Effector memory CD8-positive, alpha-beta T cell (primary cell): ENCODE measurements around the gene HAPLN2.

ENCODE experiments used
- ATAC-seq: fragments of 150-1000 bp; cut with Tn5 transposase; replicated peaks from 2 replicates; pipeline ENCODE4 v1.10.0; 2021; ENCODE audit warnings: mild to moderate bottlenecking, moderate library complexity
- DNase-seq, 3 experiments: peaks; one replicate each; pipeline ENCODE4 v3.0.0; 2021
- H3K27ac Mint-ChIP-seq, 2 donors: one replicate each; pipeline ENCODE4 v1.8.0; 2022; ENCODE audit warnings: mild to moderate bottlenecking in 2 of 2, mixed read lengths in 2 of 2, moderate library complexity in 2 of 2
- H3K27me3 Mint-ChIP-seq, 2 donors: one replicate each; pipeline ENCODE4 v1.8.0; 2022; ENCODE audit warnings: mixed read lengths in 2 of 2
- H3K36me3 Mint-ChIP-seq: one replicate; pipeline ENCODE4 v1.8.0; 2022; ENCODE audit warnings: mild to moderate bottlenecking, moderate library complexity, mixed read lengths; ENCODE audit not compliant: insufficient read depth
- H3K4me1 Mint-ChIP-seq, 2 donors: one replicate each; pipeline ENCODE4 v1.8.0; 2022; ENCODE audit warnings: low read depth in 2 of 2, mixed read lengths in 2 of 2
- H3K4me3 Mint-ChIP-seq, 2 donors: one replicate each; pipeline ENCODE4 v1.8.0; 2022; ENCODE audit warnings: mild to moderate bottlenecking in 2 of 2, mixed read lengths in 2 of 2, moderate library complexity in 2 of 2
- H3K9me3 Mint-ChIP-seq, 2 donors: one replicate each; pipeline ENCODE4 v1.8.0; 2022; ENCODE audit warnings: mixed read lengths in 2 of 2

The HAPLN2 gene

DNA sequence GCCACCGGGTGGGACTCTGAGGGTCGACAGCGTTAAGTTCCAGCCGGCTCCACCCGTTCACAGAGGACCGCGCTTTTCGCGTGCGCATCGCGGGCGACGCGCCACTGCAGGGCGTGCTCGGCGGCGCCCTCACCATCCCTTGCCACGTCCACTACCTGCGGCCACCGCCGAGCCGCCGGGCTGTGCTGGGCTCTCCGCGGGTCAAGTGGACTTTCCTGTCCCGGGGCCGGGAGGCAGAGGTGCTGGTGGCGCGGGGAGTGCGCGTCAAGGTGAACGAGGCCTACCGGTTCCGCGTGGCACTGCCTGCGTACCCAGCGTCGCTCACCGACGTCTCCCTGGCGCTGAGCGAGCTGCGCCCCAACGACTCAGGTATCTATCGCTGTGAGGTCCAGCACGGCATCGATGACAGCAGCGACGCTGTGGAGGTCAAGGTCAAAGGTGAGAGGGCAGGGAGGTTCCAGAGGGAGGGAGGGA, 27.6 kb downstream of the HAPLN2 start:
- ATAC-seq (no peak), DNase-seq (no peak)
- Mint-ChIP-seq H3K4me3 (no peak overlapping the region), H3K27me3 (peaks cover 80 to 100% of the 10 kb centered on the region in 2 donors), H3K36me3 (no peaks in the 10 kb centered on the region), H3K4me1 (peaks cover 9 to 16% of the 10 kb centered on the region in 2 donors), H3K27ac (no peak overlapping the region), H3K9me3 (no peaks in the 10 kb centered on the region)

DNA sequence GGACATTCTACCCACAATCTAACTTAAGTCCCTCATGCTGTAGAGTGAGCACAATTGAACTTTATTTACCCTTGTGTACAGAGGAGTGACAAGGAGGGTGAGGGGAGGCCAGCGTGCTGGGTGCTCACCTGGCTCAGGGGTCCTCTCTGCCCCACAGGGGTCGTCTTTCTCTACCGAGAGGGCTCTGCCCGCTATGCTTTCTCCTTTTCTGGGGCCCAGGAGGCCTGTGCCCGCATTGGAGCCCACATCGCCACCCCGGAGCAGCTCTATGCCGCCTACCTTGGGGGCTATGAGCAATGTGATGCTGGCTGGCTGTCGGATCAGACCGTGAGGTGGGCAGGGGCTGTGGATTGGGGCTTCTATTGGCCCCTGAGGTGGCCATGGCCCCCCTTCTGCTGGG, 28.1 kb downstream of the HAPLN2 start:
- ATAC-seq = no peak
- Mint-ChIP-seq H3K27ac (no peak overlapping the region), H3K4me3 (no peak overlapping the region), H3K27me3 (peaks cover 82 to 100% of the 10 kb centered on the region in 2 donors), H3K36me3 (no peaks in the 10 kb centered on the region), H3K4me1 (peaks cover 8 to 15% of the 10 kb centered on the region in 2 donors), H3K9me3 (no peaks in the 10 kb centered on the region)
- no peak for DNase-seq

DNA sequence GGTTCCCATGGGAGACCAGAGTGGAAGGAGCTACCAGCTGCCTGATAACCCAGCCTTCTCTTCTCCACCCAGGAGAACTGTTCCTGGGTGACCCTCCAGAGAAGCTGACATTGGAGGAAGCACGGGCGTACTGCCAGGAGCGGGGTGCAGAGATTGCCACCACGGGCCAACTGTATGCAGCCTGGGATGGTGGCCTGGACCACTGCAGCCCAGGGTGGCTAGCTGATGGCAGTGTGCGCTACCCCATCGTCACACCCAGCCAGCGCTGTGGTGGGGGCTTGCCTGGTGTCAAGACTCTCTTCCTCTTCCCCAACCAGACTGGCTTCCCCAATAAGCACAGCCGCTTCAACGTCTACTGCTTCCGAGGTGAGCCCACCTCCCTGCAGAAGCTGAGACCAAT, 29.3 kb downstream of the HAPLN2 start:
- no peak for ATAC-seq
- Mint-ChIP-seq H3K27me3 (peaks cover 82 to 100% of the 10 kb centered on the region in 2 donors), H3K9me3 (no peaks in the 10 kb centered on the region), H3K4me3 (no peak overlapping the region), H3K36me3 (no peaks in the 10 kb centered on the region), H3K4me1 (peaks cover 3 to 8% of the 10 kb centered on the region in 2 donors), H3K27ac (no peak overlapping the region)
- DNase-seq = no peak

DNA sequence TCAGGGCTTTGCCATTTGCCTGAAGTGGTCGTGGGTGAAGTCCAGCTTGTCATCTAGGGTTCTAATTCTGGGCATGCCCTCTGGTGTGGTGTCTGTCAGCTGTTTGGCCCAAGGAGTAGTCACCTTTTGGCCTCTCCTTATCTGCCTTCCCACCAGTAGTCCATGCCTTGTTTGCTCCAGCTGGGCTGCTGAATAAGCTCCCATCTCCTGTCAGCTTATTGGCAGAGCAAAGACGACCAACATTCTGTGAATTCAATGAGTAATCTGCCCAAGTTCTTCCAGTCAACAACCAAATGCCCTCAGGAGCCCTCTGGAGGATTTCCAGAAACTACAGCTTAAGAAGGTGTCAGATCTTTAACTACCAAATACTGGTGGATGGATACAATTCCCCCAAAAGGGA, 29.7 kb downstream of the HAPLN2 start:
- Mint-ChIP-seq H3K27ac (no peak overlapping the region), H3K4me3 (no peak overlapping the region), H3K27me3 (peaks cover 82 to 100% of the 10 kb centered on the region in 2 donors), H3K4me1 (peaks cover 0 to 5% of the 10 kb centered on the region in 2 donors), H3K36me3 (no peaks in the 10 kb centered on the region), H3K9me3 (no peaks in the 10 kb centered on the region)
- no peak for ATAC-seq
- no peak for DNase-seq

DNA sequence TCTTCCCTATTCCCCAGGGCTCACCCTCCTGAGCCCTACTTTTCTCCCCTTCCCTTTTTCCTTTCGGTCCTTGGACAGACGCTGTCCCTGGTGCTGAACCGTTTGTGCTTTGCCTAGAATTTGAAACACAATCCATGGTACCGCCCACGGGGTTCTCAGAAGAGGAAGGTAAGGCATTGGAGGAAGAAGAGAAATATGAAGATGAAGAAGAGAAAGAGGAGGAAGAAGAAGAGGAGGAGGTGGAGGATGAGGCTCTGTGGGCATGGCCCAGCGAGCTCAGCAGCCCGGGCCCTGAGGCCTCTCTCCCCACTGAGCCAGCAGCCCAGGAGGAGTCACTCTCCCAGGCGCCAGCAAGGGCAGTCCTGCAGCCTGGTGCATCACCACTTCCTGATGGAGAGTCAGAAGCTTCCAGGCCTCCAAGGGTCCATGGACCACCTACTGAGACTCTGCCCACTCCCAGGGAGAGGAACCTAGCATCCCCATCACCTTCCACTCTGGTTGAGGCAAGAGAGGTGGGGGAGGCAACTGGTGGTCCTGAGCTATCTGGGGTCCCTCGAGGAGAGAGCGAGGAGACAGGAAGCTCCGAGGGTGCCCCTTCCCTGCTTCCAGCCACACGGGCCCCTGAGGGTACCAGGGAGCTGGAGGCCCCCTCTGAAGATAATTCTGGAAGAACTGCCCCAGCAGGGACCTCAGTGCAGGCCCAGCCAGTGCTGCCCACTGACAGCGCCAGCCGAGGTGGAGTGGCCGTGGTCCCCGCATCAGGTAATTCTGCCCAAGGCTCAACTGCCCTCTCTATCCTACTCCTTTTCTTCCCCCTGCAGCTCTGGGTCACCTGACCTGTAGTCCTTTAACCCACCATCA, 33.1 kb downstream of the HAPLN2 start:
- peaks cover 8 to 9% of the 10 kb centered on the region in 2 donors for H3K4me1 Mint-ChIP-seq
- ATAC-seq (no peak), DNase-seq (no peak)
- no peaks in the 10 kb centered on the region for H3K9me3 Mint-ChIP-seq
- H3K27ac Mint-ChIP-seq = no peak overlapping the region
- H3K27me3 Mint-ChIP-seq = peaks cover 92 to 100% of the 10 kb centered on the region in 2 donors
- no peaks in the 10 kb centered on the region for H3K36me3 Mint-ChIP-seq
- H3K4me3 Mint-ChIP-seq = no peak overlapping the region

DNA sequence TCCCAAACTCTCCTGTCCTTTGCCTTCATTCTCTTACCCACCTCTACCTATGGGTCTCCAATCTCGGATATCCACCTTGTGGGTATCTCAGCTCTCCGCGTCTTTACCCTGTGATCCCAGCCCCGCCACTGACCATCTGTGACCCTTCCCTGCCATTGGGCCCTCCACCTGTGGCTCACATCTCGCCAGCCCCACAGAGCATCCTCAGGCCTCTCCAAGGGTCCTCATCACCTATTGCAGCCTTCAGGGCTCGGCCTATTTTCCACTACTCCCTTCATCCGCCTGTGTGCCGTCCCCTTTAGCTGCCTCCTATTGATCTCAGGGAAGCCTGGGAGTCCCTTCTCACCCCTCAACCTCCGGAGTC, 33.8 kb downstream of the HAPLN2 start:
- H3K4me3 Mint-ChIP-seq = no peak overlapping the region
- H3K27ac Mint-ChIP-seq = no peak overlapping the region
- ATAC-seq (no peak), DNase-seq (no peak)
- H3K27me3 Mint-ChIP-seq = peaks cover 89 to 98% of the 10 kb centered on the region in 2 donors
- H3K9me3 Mint-ChIP-seq = no peaks in the 10 kb centered on the region
- peaks cover 3% of the 10 kb centered on the region for H3K36me3 Mint-ChIP-seq
- H3K4me1 Mint-ChIP-seq = peaks cover 14 to 15% of the 10 kb centered on the region in 2 donors

DNA sequence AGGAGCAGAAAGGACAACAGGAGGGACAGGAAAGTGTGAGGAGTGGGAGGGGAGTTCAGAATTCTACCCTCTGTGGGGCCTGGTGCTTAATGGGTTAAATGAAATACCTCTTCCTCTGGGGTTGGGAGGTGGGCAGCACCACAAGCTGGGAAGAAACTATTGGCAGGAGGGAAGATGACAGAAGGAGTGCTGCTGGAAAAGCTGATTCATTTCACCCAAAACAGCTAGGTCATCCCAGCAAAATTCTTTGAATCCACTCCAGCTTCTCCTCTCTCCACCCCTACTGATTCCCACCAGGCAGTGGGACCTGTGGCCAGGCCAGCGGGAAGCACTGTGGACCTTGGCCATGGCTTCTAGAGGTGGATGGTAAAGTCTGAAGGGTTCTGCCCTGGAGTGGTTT, 35.5 kb downstream of the HAPLN2 start:
- H3K4me3 Mint-ChIP-seq = no peak overlapping the region
- DNase-seq = no peak
- H3K4me1 Mint-ChIP-seq = peaks cover 27 to 30% of the 10 kb centered on the region in 2 donors
- H3K27me3 Mint-ChIP-seq = peaks cover 72 to 81% of the 10 kb centered on the region in 2 donors
- ATAC-seq = no peak
- peaks cover 9% of the 10 kb centered on the region for H3K36me3 Mint-ChIP-seq
- no peak overlapping the region for H3K27ac Mint-ChIP-seq
- no peaks in the 10 kb centered on the region for H3K9me3 Mint-ChIP-seq

DNA sequence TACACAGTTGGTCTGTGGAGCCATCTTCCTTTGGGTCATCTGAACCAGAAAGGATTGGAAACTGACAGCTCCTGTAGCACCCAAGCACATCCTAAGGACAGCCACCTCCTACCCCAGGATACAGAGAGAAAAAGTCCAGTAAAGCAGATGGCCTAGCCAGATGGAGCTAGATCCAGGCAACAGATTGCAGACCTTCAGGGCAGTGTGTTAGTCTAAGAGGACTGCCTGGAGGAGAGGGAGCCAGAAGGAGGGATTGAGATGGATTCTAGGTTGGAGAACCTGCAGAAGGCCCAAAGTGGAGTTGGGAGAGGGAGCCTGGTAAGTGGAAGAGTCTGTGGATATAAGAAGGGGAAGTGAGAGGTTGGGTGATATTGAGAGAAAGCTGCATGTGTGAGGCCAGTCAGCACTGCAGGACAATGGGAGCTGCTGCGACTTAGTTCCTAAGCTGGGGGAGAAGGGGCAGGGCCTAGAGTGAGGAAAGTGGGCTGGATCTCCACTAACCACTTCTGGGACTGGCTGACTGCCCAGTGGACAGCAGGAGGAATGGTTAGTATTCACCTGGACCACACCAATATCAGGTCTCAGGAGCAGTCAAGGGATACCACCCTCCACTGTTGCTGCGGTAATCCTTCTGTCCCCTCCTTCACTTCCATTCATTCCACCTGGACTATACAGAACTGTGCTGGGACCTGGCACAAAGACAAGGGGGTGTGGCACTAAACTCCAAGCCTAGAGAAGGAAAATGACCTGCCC, 36.1 kb downstream of the HAPLN2 start:
- peaks cover 15% of the 10 kb centered on the region for H3K36me3 Mint-ChIP-seq
- no peaks in the 10 kb centered on the region for H3K9me3 Mint-ChIP-seq
- ATAC-seq = no peak
- H3K4me3 Mint-ChIP-seq = peak overlapping the region in 1 of 2 donors; percentile 33
- DNase-seq = no peak
- H3K4me1 Mint-ChIP-seq = peaks cover 31 to 35% of the 10 kb centered on the region in 2 donors
- H3K27me3 Mint-ChIP-seq = peaks cover 68 to 74% of the 10 kb centered on the region in 2 donors
- H3K27ac Mint-ChIP-seq = no peak overlapping the region

DNA sequence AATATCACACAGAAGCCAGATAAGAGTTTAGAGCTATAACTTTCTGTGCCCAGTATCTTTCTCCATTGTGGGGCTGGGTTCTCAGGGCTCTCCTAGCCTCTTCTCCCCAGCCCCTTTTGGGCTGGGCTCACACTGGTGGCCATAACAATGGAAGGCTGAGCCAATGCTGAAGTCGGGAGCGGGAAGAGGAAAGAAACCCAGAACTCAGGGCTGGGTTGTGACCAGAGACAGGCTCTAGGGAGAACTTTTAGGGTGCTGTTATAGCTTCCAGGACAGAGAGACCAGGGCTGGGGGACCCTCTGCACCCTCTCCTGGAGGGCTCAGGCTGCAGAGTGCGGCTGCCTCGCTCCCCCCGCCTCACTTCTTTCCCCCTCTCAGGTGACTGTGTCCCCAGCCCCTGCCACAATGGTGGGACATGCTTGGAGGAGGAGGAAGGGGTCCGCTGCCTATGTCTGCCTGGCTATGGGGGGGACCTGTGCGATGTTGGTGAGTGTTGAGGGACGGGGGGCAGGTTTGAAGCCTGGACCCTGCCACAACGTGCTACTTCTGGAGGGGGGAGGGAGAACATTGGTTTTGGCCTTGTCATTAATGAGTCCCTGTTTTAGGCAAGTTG, 36.8 kb downstream of the HAPLN2 start:
- Mint-ChIP-seq H3K27ac (no peak overlapping the region), H3K9me3 (no peaks in the 10 kb centered on the region), H3K36me3 (peaks cover 17% of the 10 kb centered on the region), H3K27me3 (peaks cover 61 to 67% of the 10 kb centered on the region in 2 donors), H3K4me1 (peaks cover 38 to 42% of the 10 kb centered on the region in 2 donors), H3K4me3 (peak overlapping the region; percentile 33 to 85)
- DNase-seq = no peak
- no peak for ATAC-seq

DNA sequence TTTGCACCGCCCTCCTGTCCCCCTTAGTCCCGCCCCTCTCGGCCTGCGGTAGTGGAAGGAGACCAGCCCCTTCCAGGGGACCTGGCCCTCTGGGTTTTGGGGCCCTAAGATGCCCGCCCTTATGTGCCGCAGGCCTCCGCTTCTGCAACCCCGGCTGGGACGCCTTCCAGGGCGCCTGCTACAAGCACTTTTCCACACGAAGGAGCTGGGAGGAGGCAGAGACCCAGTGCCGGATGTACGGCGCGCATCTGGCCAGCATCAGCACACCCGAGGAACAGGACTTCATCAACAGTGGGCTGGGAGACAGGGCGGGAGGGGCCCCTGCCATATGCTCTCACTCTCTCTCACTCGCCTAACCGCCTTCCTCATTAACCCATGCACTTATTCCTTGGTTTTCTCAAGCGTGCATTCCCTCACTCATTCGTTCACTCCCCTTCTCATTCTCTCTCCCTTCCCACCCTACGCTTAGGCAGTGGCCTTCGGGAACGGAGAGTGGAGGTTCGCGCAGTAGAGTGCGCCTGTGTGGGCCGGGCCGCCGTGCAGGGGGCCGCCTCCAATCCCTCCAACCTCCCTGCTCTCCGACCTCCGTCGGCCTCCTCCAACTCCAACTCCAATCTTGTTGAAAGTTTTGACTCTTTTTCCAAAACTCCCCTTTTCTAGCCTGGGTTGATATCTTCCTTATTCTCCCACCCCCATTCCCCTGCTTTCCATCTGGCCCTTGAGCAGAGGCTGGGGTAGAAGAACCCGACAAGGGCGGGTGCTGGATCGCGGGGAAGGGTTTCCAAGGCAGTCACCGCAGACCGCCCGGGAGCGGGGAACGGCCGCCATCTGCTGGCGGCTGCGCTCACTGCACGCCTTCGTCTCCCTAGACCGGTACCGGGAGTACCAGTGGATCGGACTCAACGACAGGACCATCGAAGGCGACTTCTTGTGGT, 37.9 kb downstream of the HAPLN2 start:
- peak overlapping the region; percentile 21 to 74 for H3K27ac Mint-ChIP-seq
- no peaks in the 10 kb centered on the region for H3K9me3 Mint-ChIP-seq
- peaks cover 43 to 46% of the 10 kb centered on the region in 2 donors for H3K4me1 Mint-ChIP-seq
- peak overlapping the region; percentile 85 to 88 for H3K4me3 Mint-ChIP-seq
- ATAC-seq (peak; percentile 35), DNase-seq (peak; percentile 60 to 73 (median 71))
- peaks cover 17% of the 10 kb centered on the region for H3K36me3 Mint-ChIP-seq
- H3K27me3 Mint-ChIP-seq = peaks cover 55 to 57% of the 10 kb centered on the region in 2 donors

DNA sequence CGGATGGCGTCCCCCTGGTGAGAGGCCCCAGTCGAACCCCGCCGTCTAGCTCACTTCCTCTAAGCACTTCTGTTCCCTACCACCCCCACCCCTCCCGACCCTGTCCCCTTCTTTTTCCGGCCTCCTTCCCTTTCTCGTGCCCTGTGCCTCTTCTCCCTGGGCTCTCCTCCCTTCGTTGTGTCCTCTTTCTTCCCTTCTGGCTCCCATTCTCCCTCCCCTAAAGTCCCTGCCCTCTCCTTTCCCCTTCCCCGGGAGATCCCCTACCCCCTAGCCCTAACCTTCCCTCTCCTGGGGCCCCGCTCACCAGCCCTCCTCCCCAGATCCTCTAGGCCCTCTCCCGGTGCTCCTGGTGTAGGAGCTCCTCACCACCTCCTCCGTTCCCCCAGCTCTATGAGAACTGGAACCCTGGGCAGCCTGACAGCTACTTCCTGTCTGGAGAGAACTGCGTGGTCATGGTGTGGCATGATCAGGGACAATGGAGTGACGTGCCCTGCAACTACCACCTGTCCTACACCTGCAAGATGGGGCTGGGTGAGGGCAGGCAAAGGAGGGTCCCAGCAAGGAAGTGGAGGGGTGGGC, 38.6 kb downstream of the HAPLN2 start:
- Mint-ChIP-seq H3K4me3 (peak overlapping the region; percentile 85 to 88), H3K27me3 (peaks cover 48 to 49% of the 10 kb centered on the region in 2 donors), H3K9me3 (no peaks in the 10 kb centered on the region), H3K4me1 (peaks cover 43 to 46% of the 10 kb centered on the region in 2 donors), H3K36me3 (peaks cover 17% of the 10 kb centered on the region), H3K27ac (peak overlapping the region; percentile 21 to 74)
- ATAC-seq (no peak), DNase-seq (no peak)

DNA sequence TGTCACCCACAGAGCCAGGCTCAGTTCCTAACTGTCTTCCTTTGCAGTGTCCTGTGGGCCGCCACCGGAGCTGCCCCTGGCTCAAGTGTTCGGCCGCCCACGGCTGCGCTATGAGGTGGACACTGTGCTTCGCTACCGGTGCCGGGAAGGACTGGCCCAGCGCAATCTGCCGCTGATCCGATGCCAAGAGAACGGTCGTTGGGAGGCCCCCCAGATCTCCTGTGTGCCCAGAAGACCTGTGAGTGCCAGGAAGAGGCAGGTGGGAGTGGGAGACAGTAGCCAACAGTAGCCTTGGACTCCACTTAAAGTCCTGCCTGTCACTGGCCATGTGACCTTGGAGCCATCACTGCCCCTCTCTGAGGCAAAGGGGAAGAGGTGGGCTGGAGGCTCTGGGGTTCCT, 39.3 kb downstream of the HAPLN2 start:
- peaks cover 41 to 43% of the 10 kb centered on the region in 2 donors for H3K27me3 Mint-ChIP-seq
- H3K36me3 Mint-ChIP-seq = peaks cover 17% of the 10 kb centered on the region
- no peak overlapping the region for H3K27ac Mint-ChIP-seq
- H3K4me1 Mint-ChIP-seq = peaks cover 43 to 46% of the 10 kb centered on the region in 2 donors
- no peaks in the 10 kb centered on the region for H3K9me3 Mint-ChIP-seq
- peak overlapping the region; percentile 85 to 88 for H3K4me3 Mint-ChIP-seq
- DNase-seq (no peak), ATAC-seq (no peak)
